Measurements from ENCODE around the gene CLIP2. TPM values are rescaled to one million over a fixed set of nuclear protein-coding genes. Genes with fewer than 3 reads are reported as not detected.

Gene CLIP2
- total RNA-seq, 2 donors from 2014 or later, result 18.6 to 24.1 TPM

GRCh38 chr7:74256491-74257408 lies 32.5 kb upstream of the CLIP2 start:
- H3K9me3 ChIP-seq, result no peaks in the 10 kb centered on the region
- TF ChIP-seq POLR2AphosphoS5 (IDR thresholded peaks at IDR 0.05), result no peak
- TF ChIP-seq POLR2A (IDR thresholded peaks at IDR 0.05), result no peak
- TF ChIP-seq, protein P1, sequence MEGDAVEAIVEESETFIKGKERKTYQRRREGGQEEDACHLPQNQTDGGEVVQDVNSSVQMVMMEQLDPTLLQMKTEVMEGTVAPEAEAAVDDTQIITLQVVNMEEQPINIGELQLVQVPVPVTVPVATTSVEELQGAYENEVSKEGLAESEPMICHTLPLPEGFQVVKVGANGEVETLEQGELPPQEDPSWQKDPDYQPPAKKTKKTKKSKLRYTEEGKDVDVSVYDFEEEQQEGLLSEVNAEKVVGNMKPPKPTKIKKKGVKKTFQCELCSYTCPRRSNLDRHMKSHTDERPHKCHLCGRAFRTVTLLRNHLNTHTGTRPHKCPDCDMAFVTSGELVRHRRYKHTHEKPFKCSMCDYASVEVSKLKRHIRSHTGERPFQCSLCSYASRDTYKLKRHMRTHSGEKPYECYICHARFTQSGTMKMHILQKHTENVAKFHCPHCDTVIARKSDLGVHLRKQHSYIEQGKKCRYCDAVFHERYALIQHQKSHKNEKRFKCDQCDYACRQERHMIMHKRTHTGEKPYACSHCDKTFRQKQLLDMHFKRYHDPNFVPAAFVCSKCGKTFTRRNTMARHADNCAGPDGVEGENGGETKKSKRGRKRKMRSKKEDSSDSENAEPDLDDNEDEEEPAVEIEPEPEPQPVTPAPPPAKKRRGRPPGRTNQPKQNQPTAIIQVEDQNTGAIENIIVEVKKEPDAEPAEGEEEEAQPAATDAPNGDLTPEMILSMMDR (IDR thresholded peaks at IDR 0.05), result no peak
- H3K4me1 ChIP-seq (replicated peaks), result no peaks in the 10 kb centered on the region
- no peak overlapping the region for H3K27ac ChIP-seq
- H3K27me3 ChIP-seq (replicated peaks; ENCODE audit: insufficient read depth), result no peaks in the 10 kb centered on the region
- no peak overlapping the region for H3K4me3 ChIP-seq
- H3K36me3 ChIP-seq, result no peaks in the 10 kb centered on the region
- no peak for DNase-seq (ENCODE audit: low spot score)
- 81% methylated on average over 12 of the region's 12 CpGs for WGBS
- intact Hi-C loops (cut with DNase I), result no loop called here

DNA sequence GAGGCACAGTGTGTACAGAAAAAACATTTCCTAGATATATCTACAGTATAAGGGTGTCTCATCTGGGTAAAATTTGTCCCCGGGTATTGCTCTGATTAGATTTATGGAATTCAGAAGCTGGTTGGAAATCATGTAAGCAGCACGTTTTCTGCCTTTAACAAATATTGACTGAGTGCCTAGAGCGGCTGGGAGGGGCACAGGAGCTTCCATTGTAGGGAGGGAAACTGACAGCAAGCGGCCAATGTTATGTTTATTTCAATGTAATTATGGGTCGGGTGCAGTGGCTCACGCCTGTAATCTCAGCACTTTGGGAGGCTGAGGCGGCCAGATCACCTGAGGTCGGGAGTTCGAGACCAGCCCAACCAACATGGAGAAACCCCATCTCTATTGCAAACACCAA lies 30.6 kb upstream of the CLIP2 start:
- WGBS, result 65% methylated on average over 9 of the region's 9 CpGs

GRCh38 chr7:74262639-74263398 lies 26.4 kb upstream of the CLIP2 start:
- Histone ChIP-seq H3K9me3 (no peaks in the 10 kb centered on the region), H3K36me3 (no peaks in the 10 kb centered on the region), H3K27me3 (replicated peaks; ENCODE audit: insufficient read depth) (no peaks in the 10 kb centered on the region), H3K27ac (no peak overlapping the region), H3K4me3 (no peak overlapping the region), H3K4me1 (replicated peaks) (no peaks in the 10 kb centered on the region)
- 82% methylated on average over 20 of the region's 20 CpGs for WGBS
- DNase-seq (ENCODE audit: low spot score), result no peak
- TF ChIP-seq, protein P1 (IDR thresholded peaks at IDR 0.05), result no peak
- TF ChIP-seq POLR2A (IDR thresholded peaks at IDR 0.05) (no peak), POLR2AphosphoS5 (IDR thresholded peaks at IDR 0.05) (no peak)
- intact Hi-C loops (cut with DNase I), result no loop called here

More for the DNA sequence above, 30.6 kb upstream of the CLIP2 start:
- no peaks in the 10 kb centered on the region for H3K4me1 ChIP-seq (replicated peaks)
- H3K4me3 ChIP-seq, result no peak overlapping the region
- no peak overlapping the region for H3K27ac ChIP-seq
- no peaks in the 10 kb centered on the region for H3K27me3 ChIP-seq (replicated peaks; ENCODE audit: insufficient read depth)
- DNase-seq (ENCODE audit: low spot score), result no peak
- TF ChIP-seq, protein P1 (IDR thresholded peaks at IDR 0.05), result no peak
- TF ChIP-seq POLR2A (IDR thresholded peaks at IDR 0.05) (no peak), POLR2AphosphoS5 (IDR thresholded peaks at IDR 0.05) (no peak)
- no peaks in the 10 kb centered on the region for H3K9me3 ChIP-seq
- no peaks in the 10 kb centered on the region for H3K36me3 ChIP-seq
- intact Hi-C loops (cut with DNase I), result no loop called here

DNA sequence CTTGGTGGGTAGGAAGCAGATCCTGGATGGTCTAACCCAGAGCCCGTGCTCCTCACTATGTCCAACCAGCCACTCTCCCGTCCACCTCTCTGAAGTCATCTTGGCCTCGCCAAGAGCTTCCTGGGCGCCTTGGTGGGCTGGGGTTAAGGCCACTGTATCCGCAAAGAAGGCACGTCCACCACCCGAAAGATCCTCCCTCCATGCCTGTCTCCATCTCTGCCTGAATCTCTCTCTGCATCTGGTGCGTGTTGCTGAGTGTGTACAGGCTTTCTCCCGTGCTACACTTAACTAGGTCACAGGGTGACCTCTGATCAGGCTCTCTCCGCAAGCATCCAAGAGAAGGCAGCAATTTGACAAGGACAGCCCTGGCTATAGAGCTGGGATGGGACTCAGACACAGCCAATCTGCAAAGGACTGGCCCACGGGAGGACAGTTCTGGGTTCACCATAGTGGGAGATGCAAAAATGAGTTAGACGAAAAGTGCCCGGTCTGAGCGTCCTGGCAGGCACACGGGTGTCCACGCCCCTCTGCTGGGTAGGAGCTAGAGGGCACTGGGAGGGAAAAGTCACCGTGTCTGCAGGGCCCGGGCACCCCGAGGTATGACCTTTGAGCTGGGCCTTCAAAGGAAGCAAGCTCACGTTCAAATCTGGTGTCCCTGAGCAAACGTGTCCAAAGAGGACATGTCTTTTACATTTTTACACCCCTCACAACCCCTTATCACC lies 25.6 kb upstream of the CLIP2 start:
- Histone ChIP-seq H3K36me3 (no peaks in the 10 kb centered on the region), H3K27ac (no peak overlapping the region), H3K4me1 (replicated peaks) (no peaks in the 10 kb centered on the region), H3K9me3 (no peaks in the 10 kb centered on the region), H3K27me3 (replicated peaks; ENCODE audit: insufficient read depth) (no peaks in the 10 kb centered on the region), H3K4me3 (no peak overlapping the region)
- TF ChIP-seq, protein P1 (IDR thresholded peaks at IDR 0.05), result no peak
- TF ChIP-seq POLR2A (IDR thresholded peaks at IDR 0.05) (no peak), POLR2AphosphoS5 (IDR thresholded peaks at IDR 0.05) (no peak)
- no peak for DNase-seq (ENCODE audit: low spot score)
- intact Hi-C loops (cut with DNase I), result no loop called here
- 84% methylated on average over 21 of the region's 21 CpGs for WGBS

Data from prostate gland (tissue), 2 donors.